Measurements from ENCODE around the gene PSMC5. TPM values are rescaled to one million over a fixed set of nuclear protein-coding genes. Genes with fewer than 3 reads are reported as not detected.

Gene PSMC5
- total and polyA plus RNA-seq, 9 of the 15 experiments (the other 6 are each of a cell fraction or from before 2014, with no cell fraction given): 89.2 to 393 (median 161) TPM

GRCh38 chr17:63842540-63843386, 15.5 kb downstream of the PSMC5 start, which contains the start of gene SMARCD2 (continued):
- peak; percentile 82 for TF ChIP-seq JUND (IDR thresholded peaks at IDR 0.05; ENCODE audit: borderline replicate concordance, low read depth, low read length)
- no peak; the same call in 2 of the 3 replicates for TF ChIP-seq JUND (tag; IDR thresholded peaks at IDR 0.05; ENCODE audit: borderline replicate concordance, low read depth, low read length)
- no peak; the same call in 1 of the 2 replicates for TF ChIP-seq ZSCAN32 (CRISPR knock-in tag; IDR thresholded peaks at IDR 0.05)
- TF ChIP-seq ZBTB2 (IDR thresholded peaks at IDR 0.05): peak; percentile 56; the same call in 1 of the 2 replicates
- no peak for TF ChIP-seq ZNF253 (CRISPR knock-in tag; conservative IDR thresholded peaks at IDR 0.05)
- peak; percentile 47 for TF ChIP-seq TAL1 (IDR thresholded peaks at IDR 0.05)
- TF ChIP-seq POLR2B (IDR thresholded peaks at IDR 0.05; ENCODE audit: low read depth, partially characterized antibody): peak; percentile 68
- TF ChIP-seq SLC30A9 (CRISPR knock-in tag; IDR thresholded peaks at IDR 0.05): 0 out of 2 replicates have a peak, but pooled peaks have one; percentile 66
- 0 out of 2 replicates have a peak, but pooled peaks have one; percentile 57 for TF ChIP-seq HOMEZ (CRISPR knock-in tag; IDR thresholded peaks at IDR 0.05)
- TF ChIP-seq ZNF707 (CRISPR knock-in tag; conservative IDR thresholded peaks at IDR 0.05): no peak
- no peak for TF ChIP-seq HMG20A (CRISPR knock-in tag; conservative IDR thresholded peaks at IDR 0.05)
- peak; percentile 99 for TF ChIP-seq NBN (IDR thresholded peaks at IDR 0.05; ENCODE audit: low read depth)
- TF ChIP-seq BCOR (IDR thresholded peaks at IDR 0.05): peak; percentile 6; the same call in 1 of the 2 replicates
- TF ChIP-seq ZNF197 (CRISPR knock-in tag; IDR thresholded peaks at IDR 0.05; ENCODE audit: low read depth): 0 out of 2 replicates have a peak, but pooled peaks have one; percentile 65
- TF ChIP-seq CHAMP1 (IDR thresholded peaks at IDR 0.05): no peak
- TF ChIP-seq GTF2E2 (tag; IDR thresholded peaks at IDR 0.05): 0 out of 2 replicates have a peak, but pooled peaks have one; percentile 72
- no peak for TF ChIP-seq KAT2B (IDR thresholded peaks at IDR 0.05; ENCODE audit: low read depth, low read length)
- no peak for TF ChIP-seq ZFP36 (IDR thresholded peaks at IDR 0.05; ENCODE audit: low read depth, low read length, partially characterized antibody)
- TF ChIP-seq POLR3A (IDR thresholded peaks at IDR 0.05; ENCODE audit: borderline replicate concordance, extremely low read depth, insufficient read depth, insufficient read length): no peak
- TF ChIP-seq SRSF7 (optimal IDR thresholded peaks at IDR 0.05; ENCODE audit: low read depth, low read length): no peak
- TF ChIP-seq HSF4 (CRISPR knock-in tag; IDR thresholded peaks at IDR 0.05; ENCODE audit: borderline replicate concordance): 0 out of 2 replicates have a peak, but pooled peaks have one; percentile 24
- no peak for TF ChIP-seq TCF15 (CRISPR knock-in tag; IDR thresholded peaks at IDR 0.05)

Measured in K562 (cell line).